Measurements from ENCODE around the gene SLC7A9.

The SLC7A9 gene

GRCh38 chr19:32828643-32829344, 40.8 kb downstream of the SLC7A9 start:
- DNase-seq (ENCODE audit: low spot score): no peak

GRCh38 chr19:32828139-32828538, 41.4 kb downstream of the SLC7A9 start:
- DNase-seq (ENCODE audit: low spot score): no peak

DNA sequence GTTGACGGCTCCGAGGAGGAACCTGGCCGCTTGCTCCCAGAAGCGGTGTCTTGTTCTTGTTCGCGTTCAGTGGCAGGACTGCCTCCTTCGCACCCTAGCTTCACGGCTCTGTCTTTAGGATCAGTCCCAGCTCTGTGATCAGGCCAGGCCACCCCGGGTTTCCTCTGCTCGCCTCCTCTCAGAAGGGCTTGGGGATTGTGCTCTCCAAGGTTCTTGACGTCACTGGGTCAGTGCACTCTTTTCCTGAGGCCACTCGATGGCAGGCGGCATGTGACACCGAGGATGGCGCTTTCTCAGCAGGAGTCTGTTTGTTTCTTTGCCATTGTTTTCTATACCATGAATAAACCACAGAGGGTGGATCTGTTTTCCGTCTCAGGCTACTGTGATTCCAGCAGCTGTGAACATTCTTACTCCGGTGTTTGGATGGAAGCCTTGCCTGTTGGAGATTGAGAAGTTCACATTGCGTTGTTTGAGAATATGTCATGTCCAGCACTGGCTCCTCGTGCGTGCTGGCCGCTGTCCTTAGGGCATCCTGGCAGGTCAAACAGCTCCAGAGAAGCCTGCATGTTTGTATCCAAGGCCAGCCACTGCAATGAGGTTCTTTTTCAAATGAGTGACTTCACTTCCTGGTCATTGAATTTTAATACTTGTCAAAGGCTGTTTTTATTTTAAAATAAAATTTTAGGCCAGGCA, 44.5 kb downstream of the SLC7A9 start:
- no peak for DNase-seq (ENCODE audit: low spot score)

DNA sequence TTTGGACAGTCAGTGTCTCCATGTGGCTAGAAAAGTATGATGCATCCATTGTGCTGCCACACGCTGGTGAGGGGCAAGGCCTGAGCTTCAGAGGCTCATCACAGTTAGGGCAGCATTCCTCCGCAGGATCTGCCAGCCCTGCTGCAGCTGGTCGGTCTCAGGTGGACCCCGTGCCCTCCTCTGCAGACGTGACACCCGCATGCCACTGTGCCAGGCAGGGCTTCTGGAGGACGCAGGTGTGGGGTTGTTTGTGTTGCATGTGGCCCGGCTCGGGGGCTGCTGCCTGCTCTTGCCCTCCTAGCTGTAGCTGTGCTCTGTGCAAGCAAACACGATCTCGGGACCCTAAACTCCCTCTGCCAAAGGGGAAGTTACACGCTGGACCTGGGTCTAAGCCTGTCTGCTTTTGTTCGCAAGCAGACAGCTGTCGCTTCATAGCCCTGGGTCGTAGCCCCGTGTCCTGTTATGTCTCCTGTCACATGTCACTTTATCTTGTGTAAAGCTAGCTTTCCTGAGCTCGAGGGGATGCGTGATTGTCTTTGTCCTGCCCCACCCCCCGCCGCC, 45.3 kb downstream of the SLC7A9 start:
- DNase-seq (ENCODE audit: low spot score): no peak

DNA sequence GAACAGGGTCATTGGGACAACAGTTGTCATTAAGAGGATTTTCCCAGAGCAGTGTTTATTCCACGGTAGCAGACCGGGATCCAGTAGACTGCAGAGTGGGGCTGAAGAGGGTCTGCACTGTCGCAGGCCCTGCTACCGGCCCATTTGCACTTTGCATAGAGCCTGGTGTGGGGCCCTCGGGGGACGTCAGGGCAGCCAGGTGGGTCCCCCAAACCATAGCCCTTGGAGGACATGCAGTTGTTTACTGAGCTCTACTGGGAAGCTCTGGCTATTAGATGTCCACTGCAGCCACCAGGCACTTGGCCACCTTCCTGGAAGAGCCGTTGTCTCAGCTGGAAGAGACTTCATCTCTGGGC, 45.8 kb downstream of the SLC7A9 start:
- no peak for DNase-seq (ENCODE audit: low spot score)

- no peak for DNase-seq (ENCODE audit: low spot score)
Observed at GRCh38 chr19:32822916-32823746, 46.4 kb downstream of the SLC7A9 start.

DNA sequence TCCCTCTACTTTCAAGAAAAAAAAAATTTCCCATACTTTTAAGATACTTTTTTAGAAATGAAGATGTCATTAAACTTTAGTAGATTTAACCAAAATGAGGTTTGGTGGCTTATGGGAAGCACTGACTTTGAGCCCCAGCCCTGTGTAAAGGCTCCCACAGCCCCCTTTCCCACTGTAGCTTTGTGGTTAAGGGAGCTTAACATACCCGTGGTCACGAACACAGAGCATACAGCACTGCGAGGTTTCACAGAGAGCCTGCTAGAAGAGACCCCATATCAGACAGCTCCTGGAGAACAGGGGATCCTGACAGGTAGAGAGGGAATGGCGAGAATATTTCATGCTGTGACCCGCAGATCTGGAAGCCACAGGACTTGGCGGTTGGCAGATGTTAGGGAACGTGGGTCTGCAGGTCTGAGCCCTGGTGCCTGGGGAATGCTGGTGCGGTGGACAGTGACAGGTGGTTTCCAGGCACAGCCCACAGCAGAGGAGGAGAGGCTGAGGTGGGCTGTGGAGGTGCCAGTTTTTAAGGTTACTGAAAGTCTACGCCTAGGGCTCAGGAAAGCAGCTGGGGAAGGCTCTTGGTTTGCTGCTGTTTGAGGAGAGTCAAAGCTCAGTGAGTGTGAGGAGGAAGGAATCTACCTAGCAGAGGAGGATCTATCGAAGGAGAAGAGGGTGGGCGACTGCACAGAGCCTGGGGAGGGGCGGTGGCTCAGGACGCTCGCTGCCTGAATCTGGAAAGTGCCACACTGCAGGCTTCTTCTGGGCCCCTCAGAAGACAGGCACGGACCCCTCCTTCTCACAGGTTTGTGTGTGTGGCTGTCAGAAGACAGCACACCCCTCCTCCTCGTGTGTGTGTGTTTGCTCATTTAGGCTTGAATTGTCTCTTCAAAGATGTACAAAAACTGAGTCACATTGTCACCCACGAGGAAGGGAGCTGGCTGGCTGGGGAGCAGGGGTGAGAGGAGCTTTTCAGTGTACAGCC, 49.9 kb downstream of the SLC7A9 start:
- no peak for DNase-seq (ENCODE audit: low spot score)

- no peak for DNase-seq (ENCODE audit: low spot score)
Observed at GRCh38 chr19:32818536-32818935, 51.0 kb downstream of the SLC7A9 start.

GRCh38 chr19:32817569-32818476, 51.7 kb downstream of the SLC7A9 start:
- no peak for DNase-seq (ENCODE audit: low spot score)

GRCh38 chr19:32816555-32817099, 52.9 kb downstream of the SLC7A9 start:
- DNase-seq (ENCODE audit: low spot score): no peak

DNA sequence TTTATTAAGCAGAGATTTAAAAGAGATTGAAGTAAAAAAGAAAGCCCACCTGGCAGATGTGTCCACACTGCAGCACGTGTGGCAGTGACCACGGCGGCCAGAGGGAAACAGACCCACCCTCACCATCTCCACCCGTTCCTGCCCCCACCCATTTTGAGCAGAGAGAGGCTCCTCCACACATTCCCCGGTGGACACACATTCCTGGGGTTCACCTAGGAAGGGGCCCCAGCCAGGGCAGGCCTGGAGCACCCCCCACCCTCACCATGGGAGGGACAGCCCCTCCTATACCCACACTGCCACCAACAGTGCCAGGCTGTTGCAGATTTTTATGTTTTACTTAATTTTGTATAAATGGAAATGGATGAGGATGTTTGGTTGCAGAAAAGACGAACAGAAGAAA, 54.9 kb downstream of the SLC7A9 start:
- no peak for DNase-seq (ENCODE audit: low spot score)

- no peak for DNase-seq (ENCODE audit: low spot score)
Observed at GRCh38 chr19:32813862-32814425, 55.6 kb downstream of the SLC7A9 start.

GRCh38 chr19:32812571-32812970, 57.0 kb downstream of the SLC7A9 start:
- no peak for DNase-seq (ENCODE audit: low spot score)

GRCh38 chr19:32812036-32812435, 57.5 kb downstream of the SLC7A9 start:
- no peak for DNase-seq (ENCODE audit: low spot score)

- no peak for DNase-seq (ENCODE audit: low spot score)
Observed at GRCh38 chr19:32811151-32811550, 58.4 kb downstream of the SLC7A9 start.

DNA sequence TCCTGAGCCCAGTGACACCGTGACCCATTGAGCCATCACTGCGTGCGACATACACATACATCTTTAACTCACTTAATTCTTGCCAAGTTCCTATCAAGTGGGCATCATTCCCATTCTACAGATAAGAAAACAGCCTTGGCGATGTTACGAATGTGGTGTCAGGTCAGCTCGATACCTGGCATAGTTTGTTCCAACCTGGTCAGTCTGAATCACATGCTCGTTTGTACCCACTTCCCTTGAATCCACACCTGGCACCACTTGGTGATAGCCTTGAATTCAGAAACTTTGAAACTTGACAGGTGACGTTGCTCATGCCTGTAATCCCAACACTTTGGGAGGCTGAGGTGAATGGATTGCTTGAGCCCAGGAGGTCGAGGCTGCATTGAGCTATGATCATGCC, 59.1 kb downstream of the SLC7A9 start:
- DNase-seq (ENCODE audit: low spot score): no peak

DNA sequence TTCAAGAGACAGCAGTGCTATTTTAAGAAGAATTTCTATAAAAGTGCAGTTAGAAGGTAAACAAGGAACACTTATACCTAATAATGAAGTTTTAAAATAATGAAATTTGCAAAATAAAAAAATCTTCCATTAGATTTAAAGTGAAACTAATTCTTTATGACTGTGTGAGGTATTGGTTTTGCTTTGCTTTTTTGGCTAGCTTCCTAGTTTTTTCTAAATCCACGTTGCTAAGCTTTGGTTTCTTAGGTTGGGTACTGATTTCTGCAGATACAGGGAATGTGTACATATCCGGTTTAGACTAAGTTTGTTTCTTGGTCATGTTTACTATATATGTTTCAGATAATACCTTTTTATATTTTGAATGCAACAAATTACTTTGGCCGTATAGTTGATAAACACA, 59.8 kb downstream of the SLC7A9 start:
- no peak for DNase-seq (ENCODE audit: low spot score)

DNA sequence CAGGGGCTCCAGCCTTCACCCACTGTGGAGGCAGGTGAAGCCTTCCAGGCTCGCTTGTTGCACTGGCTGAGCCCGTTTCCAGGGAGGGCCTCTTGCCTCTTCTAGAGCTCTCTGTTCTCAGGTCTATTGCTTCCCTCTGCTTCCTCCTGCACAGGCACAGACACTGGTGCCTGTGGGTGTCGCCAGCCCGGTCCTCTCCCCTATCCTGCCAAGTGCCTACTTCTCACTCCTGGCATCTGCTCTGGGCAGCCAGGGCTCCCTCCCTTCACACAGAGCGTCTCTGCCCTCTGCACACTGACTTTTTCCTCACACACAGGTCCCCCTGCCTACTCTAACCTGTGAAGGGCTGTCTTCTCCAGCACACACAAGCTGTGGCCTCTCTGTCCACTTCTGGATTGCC, 60.3 kb downstream of the SLC7A9 start:
- DNase-seq (ENCODE audit: low spot score): no peak

GRCh38 chr19:32808236-32808635, 61.3 kb downstream of the SLC7A9 start:
- no peak for DNase-seq (ENCODE audit: low spot score)

DNA sequence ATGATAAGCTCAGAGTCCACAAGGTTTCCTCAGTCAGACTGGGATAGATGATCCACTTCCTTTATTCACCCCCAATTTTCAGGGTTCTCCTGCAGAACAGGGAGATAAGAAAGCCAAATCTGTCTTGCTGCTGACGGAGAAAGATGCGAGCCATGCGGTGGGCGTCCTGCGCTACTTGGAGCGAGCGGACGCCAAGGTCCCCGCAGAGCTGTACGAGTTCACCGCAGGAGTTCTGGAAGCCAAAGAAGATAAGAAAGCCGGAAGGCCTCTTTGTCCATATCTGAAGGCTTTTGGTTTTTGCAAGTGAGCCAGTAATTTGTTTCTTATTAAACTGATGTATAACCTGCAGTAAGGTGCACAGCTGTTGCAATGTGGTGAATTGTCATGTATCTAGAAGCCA, 66.7 kb downstream of the SLC7A9 start:
- DNase-seq (ENCODE audit: low spot score): no peak
